Ovary (tissue), 9 donors: ENCODE data around the gene KLHDC8A. TPM values are rescaled to one million over a fixed set of nuclear protein-coding genes. Genes with fewer than 3 reads are reported as not detected.
A peak's percentile ranks its signal among the peaks of the same experiment; 100 is the strongest.

Source experiments
- DNase-seq, 5 donors: peaks; one replicate each; pipeline ENCODE4 v3.0.0-alpha.2; 2019 to 2020
- H3K27ac ChIP-seq, 2 donors: fragments of 200-600 bp; one replicate each; pipeline versions ENCODE4 v1.5.1 to v1.8.0; 2019 to 2022
- H3K27me3 ChIP-seq: fragments of 200-600 bp; one replicate; pipeline ENCODE4 v1.8.0; 2022
- H3K36me3 ChIP-seq: fragments of 200-600 bp; sonication (generic); one replicate; pipeline ENCODE4 v1.5.1; 2019
- H3K4me1 ChIP-seq: one replicate; pipeline ENCODE4 v1.8.1; 2013; ENCODE audit warnings: mild to moderate bottlenecking, moderate library complexity; ENCODE audit not compliant: insufficient read depth
- H3K4me3 ChIP-seq: fragments of 200-600 bp; sonication (generic); one replicate; pipeline ENCODE4 v1.5.1; 2017
- H3K9me3 ChIP-seq, 2 donors: fragments of 200-600 bp in 1 of 2; sonication (generic) in 1 of 2; one replicate each; pipeline versions ENCODE4 v1.5.1 to v1.8.1; 2013 to 2019; ENCODE audit warnings: mild to moderate bottlenecking in 1 of 2, moderate library complexity in 1 of 2
- EP300 ChIP-seq: sonication (generic); formaldehyde crosslinking; IDR thresholded peaks from one replicate; pipeline ENCODE4 v1.6.1; 2017; ENCODE audit warnings: antibody characterized with exemption
- POLR2A ChIP-seq: fragments of 450-650 bp; IDR thresholded peaks from one replicate; pipeline ENCODE4 v1.6.1; 2017; ENCODE audit warnings: antibody characterized with exemption, mild to moderate bottlenecking, moderate library complexity
- WGBS, 3 donors: extraction: QIAGEN DNeasy Blood & Tissue Kit in 1 of 3; methylation state at CpG; one replicate each; pipeline versions ENCODE4 v1.1.5 to v1.1.7; 2013 to 2017; 5-methylcytosine and 5-hydroxymethylcytosine counted together
- intact Hi-C, 4 donors: fragments of 100-400 bp; cut with DNase I; formaldehyde crosslinking; loops; one replicate each; pipeline versions ENCODE4 v1.11.0 to v1.15.1; 2022 to 2023
- polyA plus RNA-seq, 2 donors: library from polyadenylated mRNA; stranded (reverse); fragments of 200-250 nt in 1 of 2; fragments of 350-450 nt in 1 of 2; fragmentation: Illumina TruSeq in 1 of 2; extraction: RNeasy Lipid Tissue Mini Kit (QIAGEN cat#74804) in 1 of 2; gene quantifications; one replicate each; pipeline ENCODE4 v1.2.3, GENCODE V29; 2013 to 2014
- total RNA-seq, 7 donors: library from RNA; depleted of rRNA in 2 of 7; stranded (reverse); fragments of >200 nt in 2 of 7; fragmentation: NEBNext Ultra II Directional in 3 of 7; extraction: Animal tissue kit (Norgen Biotek cat#: 25700) in 3 of 7; gene quantifications; one replicate each; pipeline versions ENCODE4 v1.1.0 to v1.2.4, GENCODE V29; 2016 to 2023
- TF ChIP-seq, protein P1 (sequence below), 3 donors: fragments of 450-650 bp in 2 of 3; fragments of 200-600 bp in 1 of 3; IDR thresholded peaks; one replicate each; pipeline versions ENCODE4 v1.5.1 to v1.8.0; 2016 to 2022; ENCODE audit warnings: antibody characterized with exemption in 3 of 3, mild to moderate bottlenecking in 1 of 3
- donor health status: DM: no; HTN: no; CAD: no; lungs with moderate emphysema.
- donor health status: DM: no; HTN: no; CAD: no.
- donor health status: Bipolar disorder and iron deficiency.
- donor health status: DM: yes; HTN: yes; CAD: no.
- donor health status: DM: no; HTN: no; CAD: no.
- donor health status: DM: yes; HTN: yes; CAD: no.

KLHDC8A gene
- total and polyA plus RNA-seq, 9 donors = 111 to 457 (median 270) TPM

- WGBS, 3 donors = 19 to 39% (median 28%) methylated on average over 11 of the region's 11 CpGs
- TF ChIP-seq, protein P1, sequence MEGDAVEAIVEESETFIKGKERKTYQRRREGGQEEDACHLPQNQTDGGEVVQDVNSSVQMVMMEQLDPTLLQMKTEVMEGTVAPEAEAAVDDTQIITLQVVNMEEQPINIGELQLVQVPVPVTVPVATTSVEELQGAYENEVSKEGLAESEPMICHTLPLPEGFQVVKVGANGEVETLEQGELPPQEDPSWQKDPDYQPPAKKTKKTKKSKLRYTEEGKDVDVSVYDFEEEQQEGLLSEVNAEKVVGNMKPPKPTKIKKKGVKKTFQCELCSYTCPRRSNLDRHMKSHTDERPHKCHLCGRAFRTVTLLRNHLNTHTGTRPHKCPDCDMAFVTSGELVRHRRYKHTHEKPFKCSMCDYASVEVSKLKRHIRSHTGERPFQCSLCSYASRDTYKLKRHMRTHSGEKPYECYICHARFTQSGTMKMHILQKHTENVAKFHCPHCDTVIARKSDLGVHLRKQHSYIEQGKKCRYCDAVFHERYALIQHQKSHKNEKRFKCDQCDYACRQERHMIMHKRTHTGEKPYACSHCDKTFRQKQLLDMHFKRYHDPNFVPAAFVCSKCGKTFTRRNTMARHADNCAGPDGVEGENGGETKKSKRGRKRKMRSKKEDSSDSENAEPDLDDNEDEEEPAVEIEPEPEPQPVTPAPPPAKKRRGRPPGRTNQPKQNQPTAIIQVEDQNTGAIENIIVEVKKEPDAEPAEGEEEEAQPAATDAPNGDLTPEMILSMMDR (IDR thresholded peaks at IDR 0.05) = no peak
- no peak for TF ChIP-seq EP300
- Histone ChIP-seq H3K27me3 (no peaks in the 10 kb centered on the region), H3K4me1 (peaks cover 16% of the 10 kb centered on the region), H3K36me3 (no peaks in the 10 kb centered on the region), H3K4me3 (no peak overlapping the region), H3K27ac (peak overlapping the region; percentile 35 to 84), H3K9me3 (no peaks in the 10 kb centered on the region)
- intact Hi-C loops = loop anchor here in 2 of 4 donors (5.0 to 10.0 kb wide), 2 partner anchors 35 to 83 kb away; no protein-coding TSS in a partner anchor
- peak; percentile 78 to 90 (median 82) for DNase-seq
Measured at GRCh38 chr1:205351984-205352713, 4.6 kb downstream of the KLHDC8A start.

DNA sequence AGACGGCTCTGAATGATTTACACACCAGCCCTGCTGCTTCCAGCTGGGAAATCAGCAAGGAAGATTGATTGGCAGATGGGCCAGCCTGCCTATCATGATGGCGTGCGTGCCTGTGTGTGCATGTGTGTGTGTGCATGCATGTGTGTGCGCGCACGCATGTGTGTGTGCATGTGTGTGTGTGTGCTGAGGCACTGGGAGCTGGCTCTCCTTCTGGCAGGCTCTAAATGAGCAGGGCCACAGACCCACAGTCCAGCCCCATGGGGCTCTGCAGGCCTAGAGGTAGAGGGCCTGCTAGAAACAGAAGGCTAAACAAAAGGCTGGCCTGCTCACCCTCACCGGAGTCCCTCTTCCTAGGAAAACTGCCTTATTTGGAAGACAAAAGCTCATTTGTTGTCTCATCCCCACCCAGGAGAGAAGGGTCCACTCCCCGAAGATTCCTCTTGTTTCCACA lies 6.0 kb downstream of the KLHDC8A start:
- intact Hi-C loops = loop anchor here in 2 of 4 donors (5.0 to 10.0 kb wide), 2 partner anchors 37 to 84 kb away; no protein-coding TSS in a partner anchor
- Histone ChIP-seq H3K27me3 (no peaks in the 10 kb centered on the region), H3K9me3 (no peaks in the 10 kb centered on the region), H3K4me1 (peaks cover 16% of the 10 kb centered on the region), H3K27ac (peak overlapping the region in 1 of 2 donors; percentile 20), H3K4me3 (no peak overlapping the region), H3K36me3 (no peaks in the 10 kb centered on the region)
- TF ChIP-seq POLR2A = no peak
- DNase-seq = no peak
- WGBS, 3 donors = 44 to 51% (median 51%) methylated on average over 8 of the region's 8 CpGs

GRCh38 chr1:205350124-205350523 lies 6.6 kb downstream of the KLHDC8A start:
- Histone ChIP-seq H3K4me1 (peaks cover 15% of the 10 kb centered on the region), H3K27me3 (no peaks in the 10 kb centered on the region), H3K36me3 (no peaks in the 10 kb centered on the region), H3K4me3 (no peak overlapping the region), H3K9me3 (no peaks in the 10 kb centered on the region), H3K27ac (peak overlapping the region in 1 of 2 donors; percentile 4)
- 62 to 73% (median 64%) methylated on average over 4 of the region's 4 CpGs for WGBS, 3 donors
- intact Hi-C loops = loop anchor here in 2 of 4 donors (5.0 to 10.0 kb wide), 2 partner anchors 37 to 85 kb away; no protein-coding TSS in a partner anchor
- no peak for DNase-seq
- TF ChIP-seq, protein P1 (IDR thresholded peaks at IDR 0.05) = no peak
- TF ChIP-seq EP300 (no peak), POLR2A (no peak)

DNA sequence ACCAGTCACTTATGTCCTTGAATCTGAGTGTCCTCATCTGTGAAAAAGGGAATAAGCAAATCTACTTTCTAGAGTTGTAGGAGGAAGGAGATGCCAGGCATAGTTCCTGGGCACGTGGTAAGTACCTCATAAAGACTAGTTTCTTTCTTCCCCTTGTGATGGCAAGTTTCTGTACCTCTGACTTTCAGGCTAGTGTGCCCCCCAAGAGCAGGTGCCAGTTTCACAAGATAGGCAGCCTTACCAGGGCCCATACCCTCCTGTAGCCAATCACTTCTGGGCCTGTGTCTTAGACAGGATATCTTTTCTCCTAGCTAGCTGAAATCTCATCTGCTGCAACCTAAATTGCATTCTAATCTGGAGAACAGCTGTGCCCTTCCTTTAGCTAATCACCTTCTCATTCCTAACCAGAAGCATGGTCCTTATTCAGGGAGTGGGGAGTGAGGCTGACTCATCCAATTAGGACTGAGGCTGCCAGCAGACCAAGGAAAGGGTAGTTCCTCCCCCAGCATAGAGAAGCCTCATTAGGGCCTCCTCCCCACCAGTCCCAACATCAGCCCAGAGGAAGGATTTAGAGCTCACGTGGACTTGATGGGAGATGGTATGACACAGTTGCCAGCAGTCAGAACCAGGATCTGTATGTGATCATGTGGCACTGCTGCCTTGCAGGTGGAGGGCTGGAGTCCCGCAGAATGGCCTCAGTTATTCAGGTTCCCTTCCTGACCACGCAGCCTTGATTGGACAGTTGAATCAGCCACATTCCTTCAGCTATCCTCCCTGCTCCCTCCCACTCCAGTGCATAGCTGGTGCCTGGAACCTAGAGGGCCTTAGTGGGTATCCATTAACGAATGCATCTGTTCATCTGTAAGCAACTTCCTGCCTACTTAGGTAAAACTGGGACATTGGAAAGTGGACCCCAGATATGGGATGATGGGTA lies 7.9 kb downstream of the KLHDC8A start:
- peak overlapping the region in 1 of 2 donors; percentile 4 for H3K27ac ChIP-seq
- H3K36me3 ChIP-seq = no peaks in the 10 kb centered on the region
- peaks cover 15% of the 10 kb centered on the region for H3K4me1 ChIP-seq
- WGBS, 3 donors = 33 to 37% (median 36%) methylated on average over 5 of the region's 5 CpGs
- intact Hi-C loops = no loop called here
- H3K9me3 ChIP-seq = no peaks in the 10 kb centered on the region
- no peak overlapping the region for H3K4me3 ChIP-seq
- no peak for DNase-seq
- TF ChIP-seq EP300 (no peak), POLR2A (no peak)
- TF ChIP-seq, protein P1 (IDR thresholded peaks at IDR 0.05) = no peak
- H3K27me3 ChIP-seq = no peaks in the 10 kb centered on the region
